H1 (cell line): ENCODE measurements around the gene PARS2. TPM values are rescaled to one million over a fixed set of nuclear protein-coding genes. Genes with fewer than 3 reads are reported as not detected.

Experiments used
- ATF3 ChIP-seq: IDR thresholded peaks from 2 replicates; pipeline ENCODE4 v1.6.1; 2011; ENCODE audit warnings: low read depth, mild to moderate bottlenecking, low read length; ENCODE audit not compliant: insufficient read depth
- BRCA1 ChIP-seq: IDR thresholded peaks from 2 replicates; pipeline ENCODE4 v1.6.1; 2012; ENCODE audit warnings: low read depth, low read length, improper control_type of control experiment
- GABPA ChIP-seq: IDR thresholded peaks from 2 replicates; pipeline ENCODE4 v1.6.1; 2011; ENCODE audit warnings: mild to moderate bottlenecking, low read length, moderate library complexity, borderline replicate concordance; ENCODE audit not compliant: insufficient read depth
- JUND ChIP-seq: IDR thresholded peaks from 2 replicates; pipeline ENCODE4 v1.6.1; 2011; ENCODE audit warnings: mild to moderate bottlenecking, improper control_type of control experiment, low read length
- MAX ChIP-seq: IDR thresholded peaks from 2 replicates; pipeline ENCODE4 v1.6.1; 2012; ENCODE audit warnings: inconsistent platforms
- POLR2A ChIP-seq, 2 experiments: IDR thresholded peaks; 1 replicate in 1 of 2; 2 replicates in 1 of 2; pipeline ENCODE4 v1.6.1; 2011; ENCODE audit warnings: low read depth in 2 of 2, low read length in 2 of 2, mild to moderate bottlenecking in 2 of 2; ENCODE audit errors: control extremely low read depth in 1 of 2
- RBBP5 ChIP-seq: IDR thresholded peaks from 2 replicates; pipeline ENCODE4 v1.7.1; 2012; ENCODE audit warnings: low read depth, mild to moderate bottlenecking, inconsistent platforms, low read length, moderate library complexity, borderline replicate concordance
- SIRT6 ChIP-seq: IDR thresholded peaks from one replicate; pipeline ENCODE4 v1.7.1; 2012; ENCODE audit warnings: low read length, inconsistent platforms
- SP1 ChIP-seq: IDR thresholded peaks from 2 replicates; pipeline ENCODE4 v1.6.1; 2011; ENCODE audit warnings: low read depth, low read length
- SP2 ChIP-seq: IDR thresholded peaks from 2 replicates; pipeline ENCODE4 v1.6.1; 2012; ENCODE audit warnings: mild to moderate bottlenecking, low read length, inconsistent platforms
- SRF ChIP-seq: IDR thresholded peaks from 2 replicates; pipeline ENCODE4 v1.6.1; 2011; ENCODE audit warnings: mild to moderate bottlenecking, low read depth, low read length, moderate library complexity
- YY1 ChIP-seq: IDR thresholded peaks from 2 replicates; pipeline ENCODE4 v1.6.1; 2011; ENCODE audit warnings: low read depth, mild to moderate bottlenecking, low read length
- polyA plus RNA-seq, 7 experiments: library from polyadenylated mRNA; depleted of rRNA in 3 of 7; stranded (reverse) in 5 of 7; unstranded in 2 of 7; fragments of >200 nt in 5 of 7; fragments of 200-250 nt in 2 of 7; gene quantifications; 1 replicate in 5 of 7; 2 replicates in 1 of 7; 4 replicates in 1 of 7; pipeline versions ENCODE4 v1.2.1 to v1.2.3, GENCODE V29; 2011 to 2013; ENCODE audit warnings: missing spikeins in 2 of 7, mixed read lengths in 2 of 7
- total RNA-seq: library from RNA; stranded (reverse); fragmentation: NEBNext Ultra II Directional; extraction: Animal tissue kit (Norgen Biotek cat#: 25700); gene quantifications from 2 replicates; pipeline ENCODE4 v1.2.1, GENCODE V29; 2021
- TF ChIP-seq, protein P1 (sequence below): fragments of 300-600 bp; sonication (generic); IDR thresholded peaks from 2 replicates; pipeline ENCODE4 v1.7.1; 2012; ENCODE audit warnings: low read length, moderate library complexity, mild to moderate bottlenecking, inconsistent platforms; ENCODE audit not compliant: insufficient replicate concordance

The PARS2 gene
- total and polyA plus RNA-seq, 2 of the 8 experiments (the other 6 are each of a cell fraction or from before 2014, with no cell fraction given): 8.9 to 10.0 TPM

DNA sequence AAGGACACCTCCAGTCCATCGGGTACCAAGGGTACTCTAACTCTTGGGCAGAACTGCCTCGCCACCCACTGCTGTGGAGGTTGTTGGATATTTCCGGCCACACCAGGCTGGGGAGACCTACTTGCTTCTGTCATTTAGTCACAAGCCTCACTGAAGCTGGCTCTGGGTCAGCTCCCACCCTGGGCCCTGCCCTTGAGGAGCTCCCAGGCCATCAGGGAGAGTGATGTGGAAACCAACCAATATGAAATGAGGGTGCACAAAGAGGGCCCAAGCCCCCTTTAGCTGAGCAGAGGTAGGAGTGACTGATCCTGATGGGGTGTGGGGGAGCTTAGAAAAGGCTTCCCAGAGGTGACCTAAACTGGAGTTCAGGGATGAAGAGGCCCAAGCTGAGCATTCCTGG lies 19.6 kb downstream of the PARS2 start (continued):
- TF ChIP-seq, protein P1, sequence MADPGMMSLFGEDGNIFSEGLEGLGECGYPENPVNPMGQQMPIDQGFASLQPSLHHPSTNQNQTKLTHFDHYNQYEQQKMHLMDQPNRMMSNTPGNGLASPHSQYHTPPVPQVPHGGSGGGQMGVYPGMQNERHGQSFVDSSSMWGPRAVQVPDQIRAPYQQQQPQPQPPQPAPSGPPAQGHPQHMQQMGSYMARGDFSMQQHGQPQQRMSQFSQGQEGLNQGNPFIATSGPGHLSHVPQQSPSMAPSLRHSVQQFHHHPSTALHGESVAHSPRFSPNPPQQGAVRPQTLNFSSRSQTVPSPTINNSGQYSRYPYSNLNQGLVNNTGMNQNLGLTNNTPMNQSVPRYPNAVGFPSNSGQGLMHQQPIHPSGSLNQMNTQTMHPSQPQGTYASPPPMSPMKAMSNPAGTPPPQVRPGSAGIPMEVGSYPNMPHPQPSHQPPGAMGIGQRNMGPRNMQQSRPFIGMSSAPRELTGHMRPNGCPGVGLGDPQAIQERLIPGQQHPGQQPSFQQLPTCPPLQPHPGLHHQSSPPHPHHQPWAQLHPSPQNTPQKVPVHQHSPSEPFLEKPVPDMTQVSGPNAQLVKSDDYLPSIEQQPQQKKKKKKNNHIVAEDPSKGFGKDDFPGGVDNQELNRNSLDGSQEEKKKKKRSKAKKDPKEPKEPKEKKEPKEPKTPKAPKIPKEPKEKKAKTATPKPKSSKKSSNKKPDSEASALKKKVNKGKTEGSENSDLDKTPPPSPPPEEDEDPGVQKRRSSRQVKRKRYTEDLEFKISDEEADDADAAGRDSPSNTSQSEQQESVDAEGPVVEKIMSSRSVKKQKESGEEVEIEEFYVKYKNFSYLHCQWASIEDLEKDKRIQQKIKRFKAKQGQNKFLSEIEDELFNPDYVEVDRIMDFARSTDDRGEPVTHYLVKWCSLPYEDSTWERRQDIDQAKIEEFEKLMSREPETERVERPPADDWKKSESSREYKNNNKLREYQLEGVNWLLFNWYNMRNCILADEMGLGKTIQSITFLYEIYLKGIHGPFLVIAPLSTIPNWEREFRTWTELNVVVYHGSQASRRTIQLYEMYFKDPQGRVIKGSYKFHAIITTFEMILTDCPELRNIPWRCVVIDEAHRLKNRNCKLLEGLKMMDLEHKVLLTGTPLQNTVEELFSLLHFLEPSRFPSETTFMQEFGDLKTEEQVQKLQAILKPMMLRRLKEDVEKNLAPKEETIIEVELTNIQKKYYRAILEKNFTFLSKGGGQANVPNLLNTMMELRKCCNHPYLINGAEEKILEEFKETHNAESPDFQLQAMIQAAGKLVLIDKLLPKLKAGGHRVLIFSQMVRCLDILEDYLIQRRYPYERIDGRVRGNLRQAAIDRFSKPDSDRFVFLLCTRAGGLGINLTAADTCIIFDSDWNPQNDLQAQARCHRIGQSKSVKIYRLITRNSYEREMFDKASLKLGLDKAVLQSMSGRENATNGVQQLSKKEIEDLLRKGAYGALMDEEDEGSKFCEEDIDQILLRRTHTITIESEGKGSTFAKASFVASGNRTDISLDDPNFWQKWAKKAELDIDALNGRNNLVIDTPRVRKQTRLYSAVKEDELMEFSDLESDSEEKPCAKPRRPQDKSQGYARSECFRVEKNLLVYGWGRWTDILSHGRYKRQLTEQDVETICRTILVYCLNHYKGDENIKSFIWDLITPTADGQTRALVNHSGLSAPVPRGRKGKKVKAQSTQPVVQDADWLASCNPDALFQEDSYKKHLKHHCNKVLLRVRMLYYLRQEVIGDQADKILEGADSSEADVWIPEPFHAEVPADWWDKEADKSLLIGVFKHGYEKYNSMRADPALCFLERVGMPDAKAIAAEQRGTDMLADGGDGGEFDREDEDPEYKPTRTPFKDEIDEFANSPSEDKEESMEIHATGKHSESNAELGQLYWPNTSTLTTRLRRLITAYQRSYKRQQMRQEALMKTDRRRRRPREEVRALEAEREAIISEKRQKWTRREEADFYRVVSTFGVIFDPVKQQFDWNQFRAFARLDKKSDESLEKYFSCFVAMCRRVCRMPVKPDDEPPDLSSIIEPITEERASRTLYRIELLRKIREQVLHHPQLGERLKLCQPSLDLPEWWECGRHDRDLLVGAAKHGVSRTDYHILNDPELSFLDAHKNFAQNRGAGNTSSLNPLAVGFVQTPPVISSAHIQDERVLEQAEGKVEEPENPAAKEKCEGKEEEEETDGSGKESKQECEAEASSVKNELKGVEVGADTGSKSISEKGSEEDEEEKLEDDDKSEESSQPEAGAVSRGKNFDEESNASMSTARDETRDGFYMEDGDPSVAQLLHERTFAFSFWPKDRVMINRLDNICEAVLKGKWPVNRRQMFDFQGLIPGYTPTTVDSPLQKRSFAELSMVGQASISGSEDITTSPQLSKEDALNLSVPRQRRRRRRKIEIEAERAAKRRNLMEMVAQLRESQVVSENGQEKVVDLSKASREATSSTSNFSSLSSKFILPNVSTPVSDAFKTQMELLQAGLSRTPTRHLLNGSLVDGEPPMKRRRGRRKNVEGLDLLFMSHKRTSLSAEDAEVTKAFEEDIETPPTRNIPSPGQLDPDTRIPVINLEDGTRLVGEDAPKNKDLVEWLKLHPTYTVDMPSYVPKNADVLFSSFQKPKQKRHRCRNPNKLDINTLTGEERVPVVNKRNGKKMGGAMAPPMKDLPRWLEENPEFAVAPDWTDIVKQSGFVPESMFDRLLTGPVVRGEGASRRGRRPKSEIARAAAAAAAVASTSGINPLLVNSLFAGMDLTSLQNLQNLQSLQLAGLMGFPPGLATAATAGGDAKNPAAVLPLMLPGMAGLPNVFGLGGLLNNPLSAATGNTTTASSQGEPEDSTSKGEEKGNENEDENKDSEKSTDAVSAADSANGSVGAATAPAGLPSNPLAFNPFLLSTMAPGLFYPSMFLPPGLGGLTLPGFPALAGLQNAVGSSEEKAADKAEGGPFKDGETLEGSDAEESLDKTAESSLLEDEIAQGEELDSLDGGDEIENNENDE: no peak
- TF ChIP-seq GABPA (no peak), SRF (no peak), POLR2A (IDR thresholded peaks at IDR 0.05; ENCODE audit: control extremely low read depth in 1 of 2, low read depth in 2 of 2, low read length in 2 of 2) (no peak), SP2 (no peak), BRCA1 (no peak), JUND (no peak), SP1 (no peak), MAX (no peak), SIRT6 (no peak), YY1 (no peak), ATF3 (no peak), RBBP5 (no peak)
